Lung (tissue), 12 donors: ENCODE results near the gene SMYD4. TPM values are rescaled to one million over a fixed set of nuclear protein-coding genes. Genes with fewer than 3 reads are reported as not detected.
A peak's percentile ranks its signal among the peaks of the same experiment; 100 is the strongest.

Experiments
- ATAC-seq: fragments of 200-7000 bp; cut with Tn5 transposase; one replicate; pipeline ENCODE4 v1.9.1; 2020; ENCODE audit warnings: moderate number of reproducible peaks; ENCODE audit not compliant: insufficient read depth, low FRiP score
- DNase-seq, 3 donors: peaks; one replicate each; pipeline ENCODE4 v3.0.0-alpha.2; 2013 to 2017
- H3K27ac ChIP-seq, 2 donors: one replicate each; pipeline ENCODE4 v1.5.1; 2013; ENCODE audit warnings: mild to moderate bottlenecking in 2 of 2, moderate library complexity in 2 of 2, control low read depth in 1 of 2, inconsistent platforms in 1 of 2, low read depth in 1 of 2, low read length in 1 of 2
- H3K27me3 ChIP-seq, 3 donors: one replicate each; pipeline ENCODE4 v1.5.1; 2013; ENCODE audit warnings: low read length in 2 of 3; ENCODE audit not compliant: control insufficient read depth in 3 of 3, insufficient read depth in 3 of 3
- H3K36me3 ChIP-seq, 4 donors: one replicate each; pipeline ENCODE4 v1.5.1; 2013; ENCODE audit warnings: low read length in 4 of 4, mild to moderate bottlenecking in 1 of 4, moderate library complexity in 1 of 4; ENCODE audit not compliant: control insufficient read depth in 4 of 4, insufficient read depth in 4 of 4
- H3K4me1 ChIP-seq, 5 donors: one replicate each; pipeline ENCODE4 v1.5.1; 2013; ENCODE audit warnings: low read length in 5 of 5, mild to moderate bottlenecking in 2 of 5, moderate library complexity in 1 of 5; ENCODE audit not compliant: control insufficient read depth in 5 of 5, insufficient read depth in 5 of 5
- H3K4me3 ChIP-seq: one replicate; pipeline ENCODE4 v1.5.1; 2013; ENCODE audit warnings: mild to moderate bottlenecking, control low read depth, moderate library complexity
- H3K9ac ChIP-seq, 2 donors: one replicate each; pipeline ENCODE4 v1.5.1; 2013; ENCODE audit warnings: low read length in 2 of 2, control low read depth in 1 of 2; ENCODE audit not compliant: insufficient read depth in 1 of 2
- H3K9me3 ChIP-seq, 4 donors: one replicate each; pipeline ENCODE4 v1.5.1; 2013; ENCODE audit warnings: low read length in 3 of 4, mild to moderate bottlenecking in 1 of 4, moderate library complexity in 1 of 4; ENCODE audit not compliant: control insufficient read depth in 4 of 4, insufficient read depth in 3 of 4
- CTCF ChIP-seq: IDR thresholded peaks from 2 replicates; pipeline ENCODE4 v1.5.1; 2012; ENCODE audit warnings: mild to moderate bottlenecking; ENCODE audit errors: control extremely low read depth, extremely low read depth
- WGBS, 2 donors: extraction: QIAGEN DNeasy Blood & Tissue Kit; methylation state at CpG; one replicate each; pipeline ENCODE4 v1.1.7; 2013; 5-methylcytosine and 5-hydroxymethylcytosine counted together
- polyA plus RNA-seq, 2 donors: library from polyadenylated mRNA; stranded (reverse); fragments of 200-250 nt; gene quantifications; one replicate each; pipeline ENCODE4 v1.2.1, GENCODE V29; 2013
- total RNA-seq, 2 donors: library from RNA; depleted of rRNA in 1 of 2; stranded (reverse); fragments of >200 nt in 1 of 2; gene quantifications; one replicate each; pipeline ENCODE4 v1.2.1, GENCODE V29; 2014 to 2021
- donor health status: control.
- donor health status: control.
- donor health status: Bipolar disorder and iron deficiency.
- donor health status: healthy.
- donor health status: DM: yes; HTN: yes; CAD: no.

The SMYD4 gene
- total and polyA plus RNA-seq, 4 donors = 7.5 to 18.2 (median 11.2) TPM

- no peak for ATAC-seq
- no peak for TF ChIP-seq CTCF
- no peaks in the 10 kb centered on the region for H3K4me1 ChIP-seq
- no peaks in the 10 kb centered on the region for H3K27me3 ChIP-seq
- no peaks in the 10 kb centered on the region for H3K9me3 ChIP-seq
- H3K27ac ChIP-seq = peak overlapping the region in 1 of 2 donors; percentile 47
- H3K36me3 ChIP-seq = peaks cover 0 to 12% (median 5%) of the 10 kb centered on the region in 4 donors
- H3K4me3 ChIP-seq = no peak overlapping the region
- DNase-seq = no peak
- no peak overlapping the region for H3K9ac ChIP-seq
- 78 to 83% methylated on average over 3 of the region's 3 CpGs for WGBS, 2 donors
Observed at GRCh38 chr17:1797323-1797722, 32.4 kb downstream of the SMYD4 start.

GRCh38 chr17:1796800-1797199 lies 32.9 kb downstream of the SMYD4 start:
- no peak for DNase-seq
- no peak for ATAC-seq
- H3K27me3 ChIP-seq = no peaks in the 10 kb centered on the region
- 14 to 18% methylated on average over 1 of the region's 1 CpG for WGBS, 2 donors
- no peak for TF ChIP-seq CTCF
- H3K9ac ChIP-seq = no peak overlapping the region
- peaks cover 0 to 12% (median 5%) of the 10 kb centered on the region in 4 donors for H3K36me3 ChIP-seq
- H3K4me1 ChIP-seq = no peaks in the 10 kb centered on the region
- no peak overlapping the region for H3K4me3 ChIP-seq
- H3K27ac ChIP-seq = peak overlapping the region in 1 of 2 donors; percentile 47
- no peaks in the 10 kb centered on the region for H3K9me3 ChIP-seq

- Histone ChIP-seq H3K4me1 (no peaks in the 10 kb centered on the region), H3K27me3 (no peaks in the 10 kb centered on the region), H3K27ac (no peak overlapping the region), H3K9ac (no peak overlapping the region), H3K36me3 (peaks cover 0 to 3% (median 0%) of the 10 kb centered on the region in 4 donors), H3K4me3 (no peak overlapping the region), H3K9me3 (no peaks in the 10 kb centered on the region)
- 86 to 92% methylated on average over 1 of the region's 1 CpG for WGBS, 2 donors
- DNase-seq (no peak), ATAC-seq (no peak)
- no peak for TF ChIP-seq CTCF
Observed at GRCh38 chr17:1793447-1793806, 36.3 kb downstream of the SMYD4 start.
